DMS53 treated with DMSO at 0.1 percent for 48 hours (cell line): Measurements from ENCODE around the gene PGLYRP3.

ENCODE experiments used
- DNase-seq: peaks from one replicate; lab custom pipeline; 2025; ENCODE audit not compliant: unreplicated experiment; lab: John Stamatoyannopoulos, UW

Gene PGLYRP3, protein sequence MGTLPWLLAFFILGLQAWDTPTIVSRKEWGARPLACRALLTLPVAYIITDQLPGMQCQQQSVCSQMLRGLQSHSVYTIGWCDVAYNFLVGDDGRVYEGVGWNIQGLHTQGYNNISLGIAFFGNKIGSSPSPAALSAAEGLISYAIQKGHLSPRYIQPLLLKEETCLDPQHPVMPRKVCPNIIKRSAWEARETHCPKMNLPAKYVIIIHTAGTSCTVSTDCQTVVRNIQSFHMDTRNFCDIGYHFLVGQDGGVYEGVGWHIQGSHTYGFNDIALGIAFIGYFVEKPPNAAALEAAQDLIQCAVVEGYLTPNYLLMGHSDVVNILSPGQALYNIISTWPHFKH

DNA sequence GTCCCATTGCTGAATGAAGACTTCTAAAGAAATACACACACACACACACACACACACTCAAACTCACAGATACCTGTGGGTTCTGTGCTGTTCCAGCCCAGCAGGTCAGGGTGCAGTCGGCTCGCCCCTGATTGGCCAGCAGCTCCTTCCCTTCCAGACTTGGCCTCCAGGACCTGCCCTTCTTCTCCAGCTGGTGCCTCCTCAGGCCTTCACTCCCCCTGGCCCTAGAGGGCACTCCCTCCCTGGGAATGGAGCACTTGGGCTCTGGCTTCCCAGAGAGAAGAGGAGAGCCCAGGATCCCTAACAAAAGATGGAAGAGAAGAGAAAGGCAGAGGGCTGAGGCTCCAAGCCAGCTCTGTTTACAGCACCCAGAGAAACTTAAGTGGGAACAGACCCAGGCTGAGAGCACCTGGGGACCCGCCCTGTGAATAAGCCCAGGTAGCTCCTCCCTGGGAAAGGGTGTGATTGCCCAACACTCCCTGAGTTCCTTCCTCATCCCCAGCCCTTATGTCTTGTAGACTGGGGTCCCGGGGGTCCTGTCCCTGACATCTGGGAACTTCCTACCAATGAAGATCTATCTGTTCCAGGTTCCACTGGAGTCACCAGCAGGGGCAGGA is at the start of gene PGLYRP3:
Gene PGLYRP3 (minus strand): TSS at position 383 of the 617 bp plus-strand sequence. CDS start 2,287 bp downstream, outside the sequence.
- no peak for DNase-seq

DNA sequence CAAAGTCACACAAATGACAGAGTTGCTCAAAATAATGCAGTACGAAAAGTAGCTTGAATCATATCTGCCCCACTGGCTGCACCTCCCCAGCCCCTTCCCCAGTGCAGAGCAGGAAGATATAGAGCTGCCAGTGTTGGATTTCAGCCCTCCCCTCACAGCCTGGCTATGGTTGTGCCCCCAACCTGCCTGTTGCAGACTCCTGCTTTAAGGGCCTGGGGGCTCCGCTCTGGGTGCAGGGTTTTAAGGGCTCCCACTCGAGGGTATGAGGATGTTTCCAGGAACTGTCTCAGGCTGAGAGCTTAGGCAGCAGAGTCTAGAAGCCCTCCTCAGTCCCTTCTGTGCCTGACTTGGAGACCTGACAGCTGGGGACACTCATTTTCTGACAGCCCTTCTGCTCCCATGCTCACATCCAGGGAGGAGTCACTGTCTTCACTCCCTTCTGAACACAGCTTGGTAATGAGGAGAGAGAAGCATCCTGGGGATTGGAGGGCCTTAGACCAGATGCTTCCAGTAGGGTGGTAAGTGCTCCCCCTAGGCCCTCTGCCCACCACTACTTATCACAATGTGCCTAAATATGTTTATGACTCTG is 49.5 kb upstream of the PGLYRP3 start:
- no peak for DNase-seq

DNA sequence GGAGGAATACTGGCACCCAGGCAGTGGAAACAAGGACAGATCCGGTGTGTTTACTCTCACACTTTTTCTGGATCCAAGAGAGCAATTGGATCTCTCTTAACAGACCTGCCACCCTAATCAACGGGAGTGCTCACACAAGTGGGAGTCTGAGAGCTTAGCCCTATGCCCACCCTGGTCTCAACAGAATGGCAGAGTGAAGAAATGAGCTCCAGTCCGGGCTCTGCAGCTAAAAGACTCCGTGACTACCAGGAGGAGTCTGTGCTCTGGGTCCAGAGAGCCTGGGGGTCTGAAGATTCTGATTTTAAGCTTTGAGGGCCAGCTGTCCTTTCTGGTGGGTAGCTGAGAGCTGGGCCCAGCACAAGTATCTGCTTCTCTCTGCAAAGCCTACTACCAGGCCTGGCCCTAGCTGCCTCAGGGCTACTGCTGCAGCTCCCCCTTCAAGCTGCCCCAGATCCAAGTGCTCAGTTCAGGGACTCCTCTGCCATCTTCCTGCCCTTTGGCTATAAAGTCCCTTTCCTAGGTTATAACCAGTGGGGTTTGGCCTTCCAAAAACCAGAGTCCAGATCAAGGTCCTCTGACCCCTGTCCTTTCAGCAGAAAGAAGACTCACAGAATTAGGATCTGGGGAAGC is 48.8 kb upstream of the PGLYRP3 start:
- DNase-seq, result no peak

DNA sequence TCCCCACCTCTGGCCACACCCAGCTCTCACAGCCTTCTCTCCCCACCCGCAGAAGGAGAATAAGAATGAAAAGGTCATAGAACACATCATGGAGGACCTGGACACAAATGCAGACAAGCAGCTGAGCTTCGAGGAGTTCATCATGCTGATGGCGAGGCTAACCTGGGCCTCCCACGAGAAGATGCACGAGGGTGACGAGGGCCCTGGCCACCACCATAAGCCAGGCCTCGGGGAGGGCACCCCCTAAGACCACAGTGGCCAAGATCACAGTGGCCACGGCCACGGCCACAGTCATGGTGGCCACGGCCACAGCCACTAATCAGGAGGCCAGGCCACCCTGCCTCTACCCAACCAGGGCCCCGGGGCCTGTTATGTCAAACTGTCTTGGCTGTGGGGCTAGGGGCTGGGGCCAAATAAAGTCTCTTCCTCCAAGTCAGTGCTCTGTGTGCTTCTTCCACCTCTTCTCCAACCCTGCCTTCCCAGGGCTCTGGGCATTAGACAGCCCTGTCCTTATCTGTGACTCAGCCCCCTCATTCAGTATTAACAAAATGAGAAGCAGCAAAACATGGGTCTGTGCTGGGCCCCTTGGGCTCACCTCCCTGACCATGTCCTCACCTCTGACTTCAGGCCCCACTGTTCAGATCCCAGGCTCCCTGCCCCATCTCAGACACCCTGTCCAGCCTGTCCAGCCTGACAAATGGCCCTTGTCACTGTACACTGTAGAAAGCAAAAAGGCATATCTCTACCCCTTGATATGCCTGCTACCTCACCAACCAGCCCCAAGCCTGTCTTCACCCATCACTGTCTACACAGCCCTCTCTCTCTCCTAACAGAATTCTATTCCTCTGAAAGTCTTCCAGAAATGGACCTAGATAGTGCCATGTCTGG is 48.1 kb upstream of the PGLYRP3 start:
- no peak for DNase-seq

DNA sequence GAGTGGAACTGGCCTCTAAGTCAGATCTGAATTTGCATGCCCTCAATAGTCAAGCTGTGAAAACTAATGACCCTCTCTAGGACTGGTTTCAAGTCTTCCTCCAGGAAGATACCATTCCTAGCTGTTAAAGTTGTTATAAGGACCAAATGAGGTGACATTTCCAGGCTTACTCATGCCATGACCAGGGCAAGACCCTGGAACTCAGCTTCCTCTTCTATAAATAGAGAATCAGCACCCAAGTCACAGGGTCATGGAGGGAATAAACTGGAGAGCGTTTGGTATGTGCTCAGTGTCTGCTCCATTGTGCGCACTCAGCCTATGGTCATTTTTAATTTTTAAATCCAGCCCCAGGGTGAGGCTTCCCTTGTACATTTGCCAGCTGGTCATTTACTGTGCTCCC is 47.4 kb upstream of the PGLYRP3 start:
- DNase-seq, result no peak

DNA sequence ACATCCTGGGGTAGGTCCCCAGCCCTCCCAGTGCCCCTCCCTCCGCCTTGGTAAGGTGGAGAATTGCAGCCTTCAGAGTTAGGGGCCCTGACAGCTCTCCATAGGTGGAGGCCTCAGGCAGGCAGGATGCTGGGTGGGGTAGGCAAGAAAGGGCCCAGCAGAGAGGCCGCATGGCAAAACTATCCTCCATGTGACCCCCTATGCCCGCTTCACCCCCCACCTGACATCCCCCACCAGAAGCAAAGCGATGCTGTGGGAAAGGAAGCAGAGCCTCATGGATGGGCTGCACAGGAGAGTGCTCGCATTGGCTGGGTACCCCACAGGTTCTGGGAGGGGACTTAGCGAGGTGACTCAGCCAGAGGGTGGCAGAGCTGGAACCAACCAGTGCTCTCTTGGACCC is 46.5 kb upstream of the PGLYRP3 start:
- no peak for DNase-seq

DNA sequence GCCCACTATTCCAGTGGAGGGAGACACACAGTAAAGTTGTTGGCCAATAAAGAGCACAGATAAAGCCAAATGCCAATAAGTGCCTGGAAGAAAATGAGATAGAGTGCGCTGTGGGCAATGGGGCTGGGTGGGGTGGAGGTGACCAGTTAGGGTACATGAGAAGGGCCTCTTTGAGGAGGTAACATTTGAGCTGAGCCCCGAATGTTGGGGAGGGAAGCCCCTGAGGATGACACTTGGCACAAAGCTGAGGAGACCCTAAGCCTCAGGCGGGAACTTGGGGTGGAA is 45.9 kb upstream of the PGLYRP3 start:
- no peak for DNase-seq

DNA sequence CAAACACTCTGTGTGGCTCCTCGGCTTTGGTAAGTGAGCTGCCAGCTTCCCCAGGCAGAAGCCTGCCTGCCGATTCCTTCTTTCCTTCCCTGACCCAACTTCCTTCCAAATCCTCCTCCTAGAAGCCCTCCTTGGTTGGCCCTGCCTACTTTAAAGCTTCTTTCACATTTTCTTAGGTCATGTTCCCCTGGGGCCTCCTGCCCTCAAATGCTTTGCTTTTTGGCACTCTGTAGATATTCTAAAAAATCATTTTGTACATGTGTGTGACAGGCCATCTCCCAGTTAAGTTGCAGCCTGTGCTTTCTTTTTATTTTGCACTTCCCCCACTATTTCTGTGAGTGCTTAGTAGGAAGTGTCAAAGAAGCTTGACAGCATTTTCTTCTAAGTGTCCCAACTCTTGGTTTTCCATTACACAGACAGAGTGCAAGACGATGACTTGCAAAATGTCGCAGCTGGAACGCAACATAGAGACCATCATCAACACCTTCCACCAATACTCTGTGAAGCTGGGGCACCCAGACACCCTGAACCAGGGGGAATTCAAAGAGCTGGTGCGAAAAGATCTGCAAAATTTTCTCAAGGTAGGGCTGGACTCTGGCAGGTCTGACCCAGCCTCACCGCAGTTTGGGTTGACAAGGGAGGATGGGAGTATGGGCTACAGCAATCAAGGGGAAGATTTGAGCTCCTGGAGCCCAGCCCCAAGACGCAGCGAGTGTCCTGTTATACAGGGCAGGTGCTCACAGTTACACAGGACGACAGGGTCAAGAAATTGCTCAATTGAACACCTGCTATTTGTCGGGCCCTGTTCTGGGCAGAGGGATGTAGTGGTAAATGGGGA is 45.3 kb upstream of the PGLYRP3 start, which contains the start of gene S100A9:
Gene S100A9 (plus strand): TSS at position 2 of the 838 bp plus-strand sequence. CDS start 430 bp downstream, at position 432.
- DNase-seq, result no peak

DNA sequence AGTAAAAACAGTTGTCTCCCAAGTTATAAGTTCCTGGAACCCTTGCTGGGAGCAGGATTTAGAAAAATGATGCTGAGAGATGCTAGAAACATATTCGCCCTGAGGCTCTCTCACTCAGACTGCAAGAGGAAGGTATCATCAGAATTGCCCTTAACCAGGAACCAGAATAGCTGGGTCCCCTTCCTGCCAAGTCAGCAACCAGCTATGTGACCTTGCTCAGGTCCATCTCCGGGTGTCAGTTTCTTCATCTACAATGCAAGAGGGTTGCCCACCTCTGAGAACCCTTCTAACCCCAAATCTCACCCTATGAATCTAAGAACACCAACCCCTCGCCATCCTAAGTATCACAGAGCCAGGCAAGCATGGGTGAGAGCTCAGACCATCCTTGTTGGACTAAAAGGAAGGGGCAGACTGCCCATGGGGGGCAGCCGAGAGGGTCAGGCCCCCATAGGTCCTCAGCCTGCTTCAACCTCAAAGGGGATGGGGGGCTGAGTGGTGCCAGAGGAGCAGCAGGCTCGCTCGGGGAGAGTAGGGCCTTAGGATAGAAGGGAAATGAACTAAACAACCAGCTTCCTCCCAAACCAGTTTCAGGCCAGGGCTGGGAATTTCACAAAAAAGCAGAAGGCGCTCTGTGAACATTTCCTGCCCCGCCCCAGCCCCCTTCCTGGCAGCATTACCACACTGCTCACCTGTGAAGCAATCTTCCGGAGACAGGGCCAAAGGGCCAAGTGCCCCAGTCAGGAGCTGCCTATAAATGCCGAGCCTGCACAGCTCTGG is 44.5 kb upstream of the PGLYRP3 start:
- DNase-seq, result no peak

DNA sequence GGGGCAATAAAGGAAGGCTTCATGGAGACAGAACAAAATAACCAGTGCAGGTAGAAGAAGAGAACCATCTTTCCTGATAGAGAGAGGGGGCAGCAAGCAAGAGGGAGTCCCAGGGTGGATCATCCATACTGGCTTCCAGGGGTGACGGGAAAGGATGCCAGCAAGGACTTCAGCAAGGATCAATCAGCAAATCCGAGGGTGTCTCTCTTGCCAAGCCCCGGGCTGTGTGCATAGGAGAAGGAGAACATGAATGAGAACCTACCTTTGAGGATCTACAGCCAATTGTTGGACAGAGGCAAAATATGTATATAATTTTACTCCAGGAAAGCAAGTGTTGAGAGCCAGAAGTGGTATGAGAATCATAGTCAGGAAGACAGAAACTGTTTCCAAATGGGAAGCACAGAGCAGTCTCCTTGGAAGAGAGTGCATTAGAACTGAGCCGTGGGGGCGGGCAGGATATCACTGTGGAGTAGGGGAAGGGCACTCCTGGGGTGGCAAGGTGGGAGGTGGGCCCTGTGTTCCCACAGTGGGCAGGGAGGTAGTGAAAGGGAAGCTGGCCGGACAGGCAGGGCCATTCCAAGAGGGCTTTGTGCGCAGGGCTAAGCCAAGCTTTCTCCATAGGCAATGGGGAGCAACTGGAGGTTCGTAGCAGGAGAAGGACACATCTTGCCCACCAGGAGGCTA is 43.8 kb upstream of the PGLYRP3 start:
- DNase-seq, result no peak

DNA sequence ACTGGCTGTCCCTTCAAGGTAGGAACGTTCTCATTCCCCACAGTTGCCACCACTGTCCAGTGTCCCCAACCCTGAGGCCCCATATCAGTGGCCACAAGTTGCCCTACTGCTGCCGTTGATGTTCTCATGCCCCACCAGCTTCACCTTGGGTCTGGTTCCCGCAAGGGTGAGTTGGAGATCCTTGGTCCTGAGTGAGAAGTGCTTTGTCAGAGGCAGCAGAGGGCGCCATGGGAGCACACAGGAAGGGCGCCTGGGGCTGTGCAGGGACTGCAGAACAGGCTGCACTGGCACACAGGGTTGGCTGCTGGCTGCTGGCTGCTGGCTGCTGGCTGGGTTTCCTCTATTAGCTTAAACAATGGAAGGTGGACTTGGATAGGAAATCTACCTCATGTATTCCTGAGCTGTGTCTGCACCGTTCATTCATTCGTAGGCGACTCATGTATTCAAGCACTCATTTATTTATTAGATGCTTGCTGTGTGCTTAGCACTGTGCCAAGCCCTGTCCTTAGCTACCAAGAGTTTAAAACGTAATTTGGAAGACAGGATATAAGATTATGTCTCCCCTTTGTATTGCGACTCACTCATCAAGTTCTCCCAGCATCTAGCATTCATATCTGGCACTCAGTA is 42.8 kb upstream of the PGLYRP3 start:
- peak; percentile 6 for DNase-seq

DNA sequence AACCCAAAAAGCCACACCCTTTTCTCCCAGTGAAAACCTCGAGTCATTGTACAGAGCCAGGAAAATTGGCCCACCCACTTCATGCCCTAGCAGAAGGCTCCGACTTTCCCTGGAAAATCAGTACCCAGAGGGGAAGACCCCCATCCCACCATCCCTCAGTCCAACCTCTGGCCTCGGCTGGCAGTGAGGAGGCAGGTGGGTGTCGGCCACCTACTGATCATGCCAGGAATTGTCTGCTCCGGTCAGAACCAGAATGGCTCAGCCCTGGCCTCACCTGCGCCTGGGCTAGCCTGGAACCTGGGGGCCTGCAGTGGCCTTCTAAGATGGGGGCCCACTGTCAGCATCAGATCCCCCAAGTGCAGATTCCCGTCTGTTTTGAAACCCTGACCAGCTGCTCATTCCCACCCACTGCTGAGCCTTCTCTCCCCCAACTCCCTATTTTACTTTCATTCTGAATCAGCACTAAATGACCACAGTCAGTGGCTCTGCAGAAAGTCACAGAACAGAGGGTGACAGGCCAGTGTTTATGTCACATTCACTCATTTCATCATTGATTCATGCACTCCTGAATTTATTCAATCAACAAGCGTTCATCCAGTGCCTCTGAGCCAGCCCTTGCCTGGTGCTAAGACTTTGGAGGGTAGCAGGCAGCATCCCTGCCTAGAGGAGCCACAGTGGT is 41.9 kb upstream of the PGLYRP3 start:
- DNase-seq, result no peak

DNA sequence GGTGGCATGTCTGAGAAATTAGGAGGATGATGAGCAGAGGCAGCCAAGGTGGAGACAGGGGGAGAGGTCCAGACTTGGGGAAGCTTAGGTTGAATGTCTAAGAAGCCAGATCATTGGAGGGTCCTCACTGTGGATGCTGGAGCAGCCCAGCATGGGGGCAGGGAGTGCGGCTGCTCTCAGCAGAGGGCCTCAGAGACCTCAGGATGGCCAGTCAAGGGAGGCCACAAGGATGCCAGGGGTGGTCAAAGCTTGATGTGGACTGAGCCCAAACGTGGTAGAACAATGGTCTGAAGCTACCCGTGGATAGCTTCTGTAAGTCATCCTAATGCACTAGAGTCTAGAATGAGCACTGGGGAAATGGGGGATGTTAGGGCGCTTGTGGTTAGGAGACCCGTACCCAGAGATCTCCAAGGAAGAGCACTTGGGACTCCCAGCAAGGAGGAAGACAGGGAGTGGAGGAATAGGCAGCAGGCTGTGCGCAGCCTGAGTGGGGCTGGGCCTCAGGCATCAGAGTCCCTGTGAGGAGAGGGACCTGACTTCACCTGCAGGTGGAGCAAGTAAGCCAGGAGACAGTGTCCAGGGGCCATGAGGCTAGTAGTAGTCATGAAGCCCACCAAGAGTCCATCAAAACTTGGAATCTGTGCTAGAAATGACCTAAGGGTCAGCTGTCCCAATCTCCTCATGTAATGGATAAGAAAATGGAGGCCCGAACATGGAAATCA is 40.6 kb upstream of the PGLYRP3 start:
- no peak for DNase-seq

DNA sequence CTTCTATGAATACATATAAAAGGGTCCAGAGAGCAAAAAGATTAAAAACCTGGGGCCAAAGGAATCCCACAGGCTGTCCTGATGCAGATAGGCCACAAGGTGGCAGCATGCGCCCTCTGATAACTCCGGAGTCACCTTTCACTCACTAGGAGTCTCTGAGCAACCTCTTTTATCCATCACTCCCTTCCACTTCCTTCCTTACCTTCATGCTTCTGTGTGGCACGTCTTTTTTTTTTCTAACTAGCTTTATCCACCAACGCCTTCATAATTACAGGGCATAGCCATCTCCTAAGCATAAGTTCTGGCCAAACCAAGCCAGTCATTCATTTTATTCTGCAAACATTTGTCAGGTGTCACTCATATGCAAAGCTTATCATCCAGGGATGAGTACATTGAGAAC is 39.8 kb upstream of the PGLYRP3 start:
- DNase-seq, result peak; percentile 69

DNA sequence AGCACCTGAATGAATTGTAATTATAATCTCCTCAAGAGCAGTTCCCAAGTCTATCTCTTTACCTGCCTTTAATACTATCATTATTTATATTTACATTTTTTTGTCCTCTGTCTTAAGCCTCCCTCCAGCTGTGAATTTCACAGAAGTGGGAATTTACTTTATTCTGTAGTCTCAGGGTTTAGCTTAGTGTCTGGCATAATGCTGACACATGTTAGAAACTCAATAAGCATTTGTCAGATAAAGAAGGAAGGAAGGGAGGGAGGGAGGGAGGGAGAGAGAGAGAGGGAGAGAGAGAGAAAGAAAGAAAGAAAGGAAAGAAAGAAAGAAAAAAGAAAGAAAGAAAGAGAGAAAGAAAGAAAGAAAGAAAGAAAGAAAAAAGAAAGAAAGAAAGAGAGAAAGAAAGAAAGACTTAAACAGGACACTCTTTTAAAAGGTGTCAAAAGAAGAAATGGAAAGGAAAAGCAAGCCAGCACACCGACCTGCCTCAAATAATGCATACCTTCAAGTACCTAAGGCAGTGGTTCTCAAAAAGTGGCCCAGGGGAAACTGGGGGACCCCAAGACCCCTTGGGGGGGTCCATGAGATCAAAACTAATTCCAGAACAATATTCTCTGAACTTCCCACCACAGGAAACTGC is 37.7 kb upstream of the PGLYRP3 start:
- no peak for DNase-seq
